Spleen (tissue), 11 donors: ENCODE data around the gene SYT3. TPM values are rescaled to one million over a fixed set of nuclear protein-coding genes. Genes with fewer than 3 reads are reported as not detected.
"Not testable (repeated sequence)": the region's sequence is repeated elsewhere in the genome, so short reads cannot be mapped to it uniquely, and the experiment has no call there.

ENCODE experiments used
- DNase-seq: peaks from one replicate; pipeline ENCODE4 v3.0.0-alpha.2; 2020
- H3K27ac ChIP-seq, 8 donors: fragments of 200-600 bp; sonication (generic) in 7 of 8; 1 replicate in 4 of 8; 2 replicates in 4 of 8; pipeline versions ENCODE4 v1.5.0 to v1.8.0; 2016 to 2021; ENCODE audit warnings: inconsistent platforms in 4 of 8, mild to moderate bottlenecking in 4 of 8, moderate library complexity in 1 of 8
- H3K27me3 ChIP-seq, 7 donors: fragments of 200-600 bp; sonication (generic) in 6 of 7; replicated peaks in 1 of 7; 1 replicate in 4 of 7; 2 replicates in 3 of 7; pipeline versions ENCODE4 v1.5.0 to v1.8.0; 2016 to 2021; ENCODE audit warnings: inconsistent platforms in 3 of 7, mild to moderate bottlenecking in 1 of 7
- H3K36me3 ChIP-seq, 6 donors: fragments of 200-600 bp; sonication (generic) in 5 of 6; 1 replicate in 4 of 6; 2 replicates in 2 of 6; pipeline versions ENCODE4 v1.5.0 to v1.8.0; 2016 to 2021; ENCODE audit warnings: inconsistent platforms in 2 of 6
- H3K4me1 ChIP-seq, 6 donors: fragments of 200-600 bp; sonication (generic) in 5 of 6; 1 replicate in 3 of 6; 2 replicates in 3 of 6; pipeline versions ENCODE4 v1.5.0 to v1.8.0; 2016 to 2021; ENCODE audit warnings: inconsistent platforms in 3 of 6
- H3K4me3 ChIP-seq, 8 donors: fragments of 200-600 bp; sonication (generic) in 7 of 8; 1 replicate in 4 of 8; 2 replicates in 4 of 8; pipeline versions ENCODE4 v1.5.0 to v1.8.0; 2016 to 2021; ENCODE audit warnings: inconsistent platforms in 4 of 8, mild to moderate bottlenecking in 4 of 8, moderate library complexity in 2 of 8
- H3K9me3 ChIP-seq, 8 donors: fragments of 200-600 bp; sonication (generic) in 7 of 8; 1 replicate in 4 of 8; 2 replicates in 4 of 8; pipeline versions ENCODE4 v1.5.0 to v1.8.0; 2016 to 2021; ENCODE audit warnings: inconsistent platforms in 4 of 8
- POLR2A ChIP-seq, 3 donors: fragments of 450-650 bp; IDR thresholded peaks; one replicate each; pipeline ENCODE4 v1.5.1; 2017; ENCODE audit warnings: antibody characterized with exemption in 3 of 3, mild to moderate bottlenecking in 1 of 3
- POLR2AphosphoS5 ChIP-seq, 3 donors: sonication (generic); formaldehyde crosslinking; IDR thresholded peaks; one replicate each; pipeline ENCODE4 v1.5.1; 2017; ENCODE audit warnings: antibody characterized with exemption in 3 of 3
- WGBS, 5 donors: extraction: QIAGEN DNeasy Blood & Tissue Kit in 3 of 5; methylation state at CpG; one replicate each; pipeline versions ENCODE4 v1.1.5 to v1.1.7; 2013 to 2018; 5-methylcytosine and 5-hydroxymethylcytosine counted together
- intact Hi-C: fragments of 100-400 bp; cut with DNase I; formaldehyde crosslinking; loops from one replicate; pipeline ENCODE4 v1.15.0; 2023; ENCODE audit warnings: low total_unique reads
- polyA plus RNA-seq, 3 donors: library from polyadenylated mRNA; stranded (reverse); fragments of 200-250 nt; gene quantifications; one replicate each; pipeline ENCODE4 v1.2.1, GENCODE V29; 2013
- total RNA-seq, 7 donors: library from RNA; depleted of rRNA in 3 of 7; stranded (reverse); fragments of >200 nt in 3 of 7; fragmentation: NEBNext Ultra II Directional in 4 of 7; extraction: Animal tissue kit (Norgen Biotek cat#: 25700) in 4 of 7; gene quantifications; one replicate each; pipeline versions ENCODE4 v1.1.0 to v1.2.1, GENCODE V29; 2016 to 2021
- TF ChIP-seq, protein P1 (sequence below), 11 experiments: fragments of 200-600 bp in 7 of 11; fragments of 450-650 bp in 4 of 11; sonication (generic) in 4 of 11; IDR thresholded peaks in 8 of 11; conservative IDR thresholded peaks in 3 of 11; 1 replicate in 7 of 11; 2 replicates in 4 of 11; pipeline versions ENCODE4 v1.4.0 to v1.8.0; 2016 to 2021; ENCODE audit warnings: antibody characterized with exemption in 11 of 11, inconsistent platforms in 4 of 11, mild to moderate bottlenecking in 1 of 11
- donor health status: healthy with polysubstance abuse.
- donor health status: DM: no; HTN: no; CAD: no; lungs with moderate emphysema.
- donor health status: DM: no; HTN: no; CAD: no.
- donor health status: Bipolar disorder and iron deficiency.
- donor health status: healthy.
- donor health status: DM: no; HTN: no; CAD: no.
- donor health status: DM: yes; HTN: yes; CAD: no.

The SYT3 gene
- total and polyA plus RNA-seq, 10 donors: 0.02 to 0.51 (median 0.24) TPM; not detected in 4

DNA sequence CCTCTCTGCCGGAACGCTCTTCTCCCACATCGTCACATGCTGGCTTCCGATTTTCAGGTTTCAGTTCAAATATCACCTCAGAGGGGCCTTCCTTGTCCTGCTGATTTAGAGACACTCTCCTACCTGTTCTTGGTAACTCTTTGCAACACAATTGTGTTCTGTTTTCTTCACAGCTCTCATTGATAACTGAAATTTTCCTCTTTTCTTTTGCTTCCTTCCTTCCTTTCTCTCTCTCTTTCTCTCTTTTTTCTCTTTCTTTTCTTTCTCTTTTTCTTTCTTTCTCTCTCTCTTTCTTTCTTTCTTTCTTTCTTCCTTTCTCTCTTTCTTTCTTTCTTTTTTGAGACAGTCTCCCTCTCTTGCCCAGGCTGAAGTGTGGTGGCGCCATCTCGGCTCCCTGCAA lies 59.4 kb downstream of the SYT3 start:
- Histone ChIP-seq H3K27ac (no peak overlapping the region), H3K36me3 (no peaks in the 10 kb centered on the region), H3K27me3 (peaks cover 0 to 23% (median 0%) of the 10 kb centered on the region in 7 donors), H3K4me1 (no peaks in the 10 kb centered on the region), H3K9me3 (peaks cover 0 to 5% (median 0%) of the 10 kb centered on the region in 8 donors), H3K4me3 (no peak overlapping the region)
- TF ChIP-seq POLR2A (IDR thresholded peaks at IDR 0.05) (no peak), POLR2AphosphoS5 (IDR thresholded peaks at IDR 0.05) (no peak)
- TF ChIP-seq, protein P1, sequence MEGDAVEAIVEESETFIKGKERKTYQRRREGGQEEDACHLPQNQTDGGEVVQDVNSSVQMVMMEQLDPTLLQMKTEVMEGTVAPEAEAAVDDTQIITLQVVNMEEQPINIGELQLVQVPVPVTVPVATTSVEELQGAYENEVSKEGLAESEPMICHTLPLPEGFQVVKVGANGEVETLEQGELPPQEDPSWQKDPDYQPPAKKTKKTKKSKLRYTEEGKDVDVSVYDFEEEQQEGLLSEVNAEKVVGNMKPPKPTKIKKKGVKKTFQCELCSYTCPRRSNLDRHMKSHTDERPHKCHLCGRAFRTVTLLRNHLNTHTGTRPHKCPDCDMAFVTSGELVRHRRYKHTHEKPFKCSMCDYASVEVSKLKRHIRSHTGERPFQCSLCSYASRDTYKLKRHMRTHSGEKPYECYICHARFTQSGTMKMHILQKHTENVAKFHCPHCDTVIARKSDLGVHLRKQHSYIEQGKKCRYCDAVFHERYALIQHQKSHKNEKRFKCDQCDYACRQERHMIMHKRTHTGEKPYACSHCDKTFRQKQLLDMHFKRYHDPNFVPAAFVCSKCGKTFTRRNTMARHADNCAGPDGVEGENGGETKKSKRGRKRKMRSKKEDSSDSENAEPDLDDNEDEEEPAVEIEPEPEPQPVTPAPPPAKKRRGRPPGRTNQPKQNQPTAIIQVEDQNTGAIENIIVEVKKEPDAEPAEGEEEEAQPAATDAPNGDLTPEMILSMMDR (IDR thresholded peaks at IDR 0.05 in 8 of 11, conservative IDR thresholded peaks at IDR 0.05 in 3 of 11): no peak
- intact Hi-C loops: no loop called here
- 89 to 97% (median 93%) methylated on average over 6 of the region's 6 CpGs for WGBS, 5 donors
- DNase-seq: no peak

DNA sequence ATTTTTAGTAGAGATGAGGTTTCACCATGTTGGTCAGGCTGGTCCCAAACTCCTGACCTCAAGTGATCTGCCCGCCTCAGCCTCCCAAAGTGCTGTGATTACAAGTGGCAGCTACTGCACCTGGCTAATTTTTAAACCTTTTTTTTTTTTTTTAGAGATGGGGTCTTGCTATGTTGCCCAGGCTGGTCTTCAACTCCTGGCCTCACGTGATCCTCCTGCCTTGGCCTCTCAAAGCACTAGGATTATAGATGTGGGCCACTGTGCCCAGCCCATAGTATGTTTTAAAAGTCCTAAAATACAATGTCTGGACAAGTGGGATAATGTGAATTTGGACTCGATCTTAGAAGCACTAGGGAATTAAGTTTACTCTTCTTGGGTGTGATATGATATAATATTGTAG lies 62.9 kb downstream of the SYT3 start:
- WGBS, 5 donors: 69 to 84% (median 78%) methylated on average over 3 of the region's 3 CpGs; no CpG with 5 or more reads in 1 of the 5 donors
- H3K36me3 ChIP-seq, H3K9me3 ChIP-seq, H3K27ac ChIP-seq, H3K4me3 ChIP-seq, intact Hi-C loops, H3K4me1 ChIP-seq: not testable (repeated sequence)
- peak; percentile 17 for DNase-seq
- H3K27me3 ChIP-seq: peaks cover 0 to 14% (median 0%) of the 10 kb centered on the region in 7 donors

DNA sequence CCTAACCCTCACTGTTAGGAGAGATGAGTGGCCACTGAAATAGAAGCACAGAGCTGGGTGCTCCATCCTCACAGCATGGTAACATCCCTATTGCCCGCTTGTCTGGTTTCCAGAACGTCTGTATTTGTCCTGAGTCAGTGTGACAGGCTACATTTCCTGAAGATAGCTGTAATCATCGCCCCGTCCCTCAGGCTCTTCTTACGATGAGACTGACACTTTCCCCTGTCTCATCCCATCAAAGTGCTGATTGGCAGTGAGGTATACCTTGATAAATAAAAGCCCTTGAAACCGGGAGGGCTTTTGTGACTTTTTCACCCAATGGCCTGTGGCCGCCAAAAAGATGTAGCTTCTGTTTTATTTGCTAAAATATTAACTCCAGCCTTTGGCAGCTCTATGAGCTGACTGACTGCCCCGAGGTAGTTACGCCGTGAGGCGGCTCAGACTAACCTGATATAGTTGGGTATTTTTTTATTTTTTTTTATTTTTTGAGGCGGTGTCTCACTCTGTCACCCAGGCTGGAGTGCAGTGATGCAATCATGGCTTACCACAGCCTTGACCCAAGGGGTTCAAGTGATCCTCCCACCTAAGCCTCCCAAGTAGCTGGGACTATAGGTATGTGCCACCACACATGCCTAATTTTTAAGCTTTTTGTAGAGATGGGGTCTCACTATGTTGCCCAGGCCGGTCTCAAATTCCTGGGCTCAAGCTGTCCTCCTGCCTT lies 65.8 kb downstream of the SYT3 start:
- Histone ChIP-seq H3K4me3 (no peak overlapping the region), H3K36me3 (no peaks in the 10 kb centered on the region), H3K27me3 (peaks cover 0 to 33% (median 5%) of the 10 kb centered on the region in 7 donors), H3K4me1 (no peaks in the 10 kb centered on the region), H3K9me3 (no peaks in the 10 kb centered on the region), H3K27ac (no peak overlapping the region)
- WGBS, 5 donors: 78 to 86% (median 82%) methylated on average over 13 of the region's 13 CpGs
- intact Hi-C loops: no loop called here
- no peak for DNase-seq
- TF ChIP-seq, protein P1 (IDR thresholded peaks at IDR 0.05 in 8 of 11, conservative IDR thresholded peaks at IDR 0.05 in 3 of 11): no peak
- no peak for TF ChIP-seq POLR2A (IDR thresholded peaks at IDR 0.05)
- no peak for TF ChIP-seq POLR2AphosphoS5 (IDR thresholded peaks at IDR 0.05)

Other genes with a start within 250 kb of the SYT3 start
- 10 to 100 TPM; 22.1 to 76.6 (median 34.4) TPM for gene SPIB, start 220.9 kb downstream of the SYT3 start, total RNA-seq
- 10 to 100 TPM; 55.5 to 90.5 (median 86.1) TPM for gene SPIB, start 220.9 kb downstream of the SYT3 start, polyA plus RNA-seq
- gene MYBPC2, start 207.0 kb downstream of the SYT3 start, total RNA-seq: 1 to 10 TPM in 1 of 7 donors, under 1 TPM in 4, not detected in 2; 0.28 to 1.5 (median 0.40) TPM
- gene MYBPC2, start 207.0 kb downstream of the SYT3 start, polyA plus RNA-seq: 1 to 10 TPM in 1 of 3 donors, under 1 TPM in 2; 0.33 to 1.7 (median 0.45) TPM
- 10 to 100 TPM; 53.0 to 72.6 (median 62.5) TPM for gene EMC10, start 163.4 kb downstream of the SYT3 start, total RNA-seq
- gene EMC10, start 163.4 kb downstream of the SYT3 start, polyA plus RNA-seq: 10 to 100 TPM; 31.0 to 61.1 (median 50.5) TPM
- gene GARIN5A, start 163.0 kb downstream of the SYT3 start, total RNA-seq: under 1 TPM in 1 of 7 donors, not detected in 6; 0.61 TPM
- 1 to 10 TPM in 1 of 3 donors, under 1 TPM in 2; 0.42 to 1.4 (median 0.48) TPM for gene GARIN5A, start 163.0 kb downstream of the SYT3 start, polyA plus RNA-seq
- 10 to 100 TPM; 21.4 to 32.1 (median 29.0) TPM for gene JOSD2, start 128.7 kb downstream of the SYT3 start, total RNA-seq
- gene JOSD2, start 128.7 kb downstream of the SYT3 start, polyA plus RNA-seq: 10 to 100 TPM; 39.2 to 54.3 (median 42.4) TPM
- gene ASPDH, start 126.0 kb downstream of the SYT3 start, total RNA-seq: not detected
- not detected for gene ASPDH, start 126.0 kb downstream of the SYT3 start, polyA plus RNA-seq
- gene LRRC4B, start 71.4 kb downstream of the SYT3 start, total RNA-seq: 1 to 10 TPM in 4 of 7 donors, under 1 TPM in 3; 0.20 to 2.3 (median 1.0) TPM
- 1 to 10 TPM in 1 of 3 donors, under 1 TPM in 2; 0.30 to 1.0 (median 0.90) TPM for gene LRRC4B, start 71.4 kb downstream of the SYT3 start, polyA plus RNA-seq
- not detected for gene C19orf81, start 9.6 kb upstream of the SYT3 start, total RNA-seq
- not detected for gene C19orf81, start 9.6 kb upstream of the SYT3 start, polyA plus RNA-seq
- gene SHANK1, start 79.9 kb upstream of the SYT3 start, total RNA-seq: 1 to 10 TPM in 2 of 7 donors, under 1 TPM in 4, not detected in 1; 0.14 to 1.8 (median 0.61) TPM
- gene SHANK1, start 79.9 kb upstream of the SYT3 start, polyA plus RNA-seq: under 1 TPM in 2 of 3 donors, not detected in 1; 0.07 to 0.32 TPM
- gene CLEC11A, start 83.5 kb upstream of the SYT3 start, total RNA-seq: 10 to 100 TPM in 1 of 7 donors, 1 to 10 TPM in 6; 6.2 to 10.7 (median 9.0) TPM
- 1 to 10 TPM; 8.7 to 9.0 (median 8.9) TPM for gene CLEC11A, start 83.5 kb upstream of the SYT3 start, polyA plus RNA-seq
- not detected for gene GPR32, start 130.6 kb upstream of the SYT3 start, total RNA-seq
- not detected for gene GPR32, start 130.6 kb upstream of the SYT3 start, polyA plus RNA-seq
- gene ACP4, start 150.5 kb upstream of the SYT3 start, total RNA-seq: not detected
- not detected for gene ACP4, start 150.5 kb upstream of the SYT3 start, polyA plus RNA-seq
- gene KLK1, start 183.9 kb upstream of the SYT3 start, total RNA-seq: 10 to 100 TPM in 4 of 7 donors, 1 to 10 TPM in 3; 1.3 to 28.6 (median 10.7) TPM
- gene KLK1, start 183.9 kb upstream of the SYT3 start, polyA plus RNA-seq: 10 to 100 TPM; 16.3 to 56.5 (median 54.5) TPM
- gene KLK15, start 193.7 kb upstream of the SYT3 start, total RNA-seq: not detected
- gene KLK15, start 193.7 kb upstream of the SYT3 start, polyA plus RNA-seq: under 1 TPM in 2 of 3 donors, not detected in 1; 0.07 to 0.13 TPM
- not detected for gene KLK3, start 215.0 kb upstream of the SYT3 start, total RNA-seq
- gene KLK3, start 215.0 kb upstream of the SYT3 start, polyA plus RNA-seq: under 1 TPM in 1 of 3 donors, not detected in 2; 0.03 TPM
- gene KLK2, start 233.6 kb upstream of the SYT3 start, total RNA-seq: 1 to 10 TPM in 1 of 7 donors, under 1 TPM in 1, not detected in 5; 0.37 to 1.2 TPM
- gene KLK2, start 233.6 kb upstream of the SYT3 start, polyA plus RNA-seq: under 1 TPM; 0.65 to 0.86 (median 0.65) TPM